ENCODE measurements around the gene TNRC6A. TPM values are rescaled to one million over a fixed set of nuclear protein-coding genes. Genes with fewer than 3 reads are reported as not detected.

TNRC6A gene
- total RNA-seq, 2 donors from 2014 or later: 81.5 to 84.7 TPM

- H3K9me3 ChIP-seq (ENCODE audit: control insufficient read depth, low read length): no peaks in the 10 kb centered on the region
- no peak overlapping the region for H3K4me3 ChIP-seq (ENCODE audit: low read length)
- no peak for TF ChIP-seq CTCF (conservative IDR thresholded peaks at IDR 0.05)
- no peaks in the 10 kb centered on the region for H3K4me1 ChIP-seq (ENCODE audit: control insufficient read depth, insufficient read depth, low read length)
- H3K27ac ChIP-seq (ENCODE audit: low read depth, low read length): no peak overlapping the region
- no peaks in the 10 kb centered on the region for H3K27me3 Mint-ChIP-seq (ENCODE audit: insufficient read depth)
- no peaks in the 10 kb centered on the region for H3K9me3 Mint-ChIP-seq
- H3K4me3 Mint-ChIP-seq: no peak overlapping the region
- H3K36me3 Mint-ChIP-seq (ENCODE audit: low read depth): peaks cover 31% of the 10 kb centered on the region
- H3K9ac ChIP-seq (ENCODE audit: extremely low read depth, low read length, poor library complexity, severe bottlenecking): no peak overlapping the region
- peaks cover 87% of the 10 kb centered on the region for H3K36me3 ChIP-seq (ENCODE audit: control insufficient read depth, insufficient read depth, low read length)
- H3K4me1 Mint-ChIP-seq: peaks cover 2% of the 10 kb centered on the region
- 94 to 96% methylated on average over 4 to 6 of the region's 6 CpGs for WGBS, 2 experiments (ENCODE audit: insufficient coverage in 1 of 2, insufficient read length in 1 of 2)
- no peaks in the 10 kb centered on the region for H3K27me3 ChIP-seq (ENCODE audit: control insufficient read depth, insufficient read depth, low read length, poor library complexity, severe bottlenecking)
- DNase-seq: no peak
- H3K27ac Mint-ChIP-seq: peak overlapping the region; percentile 41
Measured at GRCh38 chr16:24761526-24761925, 32.1 kb downstream of the TNRC6A start.

- 92% methylated on average over 2 of the region's 2 CpGs; no CpG with 5 or more reads in 1 of the 2 experiments for WGBS, 2 experiments (ENCODE audit: insufficient coverage in 1 of 2, insufficient read length in 1 of 2)
- no peaks in the 10 kb centered on the region for H3K4me1 Mint-ChIP-seq
- no peak overlapping the region for H3K9ac ChIP-seq (ENCODE audit: extremely low read depth, low read length, poor library complexity, severe bottlenecking)
- H3K4me3 Mint-ChIP-seq: no peak overlapping the region
- no peaks in the 10 kb centered on the region for H3K4me1 ChIP-seq (ENCODE audit: control insufficient read depth, insufficient read depth, low read length)
- no peaks in the 10 kb centered on the region for H3K27me3 Mint-ChIP-seq (ENCODE audit: insufficient read depth)
- H3K27ac Mint-ChIP-seq: peak overlapping the region; percentile 45
- no peaks in the 10 kb centered on the region for H3K9me3 Mint-ChIP-seq
- TF ChIP-seq CTCF (conservative IDR thresholded peaks at IDR 0.05): no peak
- H3K36me3 ChIP-seq (ENCODE audit: control insufficient read depth, insufficient read depth, low read length): peaks cover 69% of the 10 kb centered on the region
- H3K27me3 ChIP-seq (ENCODE audit: control insufficient read depth, insufficient read depth, low read length, poor library complexity, severe bottlenecking): no peaks in the 10 kb centered on the region
- H3K9me3 ChIP-seq (ENCODE audit: control insufficient read depth, low read length): no peaks in the 10 kb centered on the region
- H3K27ac ChIP-seq (ENCODE audit: low read depth, low read length): no peak overlapping the region
- H3K36me3 Mint-ChIP-seq (ENCODE audit: low read depth): peaks cover 37% of the 10 kb centered on the region
- DNase-seq: no peak
- no peak overlapping the region for H3K4me3 ChIP-seq (ENCODE audit: low read length)
Measured at GRCh38 chr16:24764916-24765315, 35.5 kb downstream of the TNRC6A start.

- H3K27me3 ChIP-seq (ENCODE audit: control insufficient read depth, insufficient read depth, low read length, poor library complexity, severe bottlenecking): no peaks in the 10 kb centered on the region
- Mint-ChIP-seq H3K36me3 (ENCODE audit: low read depth) (peaks cover 37% of the 10 kb centered on the region), H3K4me3 (no peak overlapping the region), H3K27me3 (ENCODE audit: insufficient read depth) (no peaks in the 10 kb centered on the region), H3K4me1 (no peaks in the 10 kb centered on the region), H3K27ac (no peak overlapping the region), H3K9me3 (no peaks in the 10 kb centered on the region)
- no peak for TF ChIP-seq CTCF (conservative IDR thresholded peaks at IDR 0.05)
- H3K36me3 ChIP-seq (ENCODE audit: control insufficient read depth, insufficient read depth, low read length): peaks cover 67% of the 10 kb centered on the region
- no peak overlapping the region for H3K9ac ChIP-seq (ENCODE audit: extremely low read depth, low read length, poor library complexity, severe bottlenecking)
- no peaks in the 10 kb centered on the region for H3K4me1 ChIP-seq (ENCODE audit: control insufficient read depth, insufficient read depth, low read length)
- H3K27ac ChIP-seq (ENCODE audit: low read depth, low read length): no peak overlapping the region
- DNase-seq: no peak
- H3K4me3 ChIP-seq (ENCODE audit: low read length): no peak overlapping the region
- no peaks in the 10 kb centered on the region for H3K9me3 ChIP-seq (ENCODE audit: control insufficient read depth, low read length)
- 90 to 95% methylated on average over 2 to 3 of the region's 3 CpGs for WGBS, 2 experiments (ENCODE audit: insufficient coverage in 1 of 2, insufficient read length in 1 of 2)
Measured at GRCh38 chr16:24766057-24766456, 36.6 kb downstream of the TNRC6A start.

Data from endodermal cell (in vitro differentiated cells).